ENCODE results near the gene FAM20B.

DNA sequence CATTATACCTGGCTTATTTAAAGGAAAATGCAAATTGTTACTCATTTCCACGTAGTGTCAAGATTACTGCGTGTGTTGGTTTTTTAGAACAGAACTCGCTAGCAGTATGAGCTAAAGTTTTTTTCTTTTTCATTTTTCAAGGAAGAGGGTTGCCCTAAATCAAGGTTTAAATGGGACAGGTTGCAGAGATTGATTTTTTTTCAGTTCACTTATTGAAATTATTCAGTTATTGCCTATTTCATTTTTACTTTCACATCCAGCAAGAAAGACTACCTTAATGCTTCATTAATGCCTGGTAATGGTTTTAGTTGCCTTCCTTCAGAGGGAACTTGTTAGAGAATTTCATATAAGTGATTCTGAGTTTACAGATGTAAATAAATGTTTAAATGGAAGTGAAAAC, 5.6 kb downstream of the FAM20B start:
- TF ChIP-seq POLR2A (IDR thresholded peaks at IDR 0.05): no peak
- TF ChIP-seq, protein P1, sequence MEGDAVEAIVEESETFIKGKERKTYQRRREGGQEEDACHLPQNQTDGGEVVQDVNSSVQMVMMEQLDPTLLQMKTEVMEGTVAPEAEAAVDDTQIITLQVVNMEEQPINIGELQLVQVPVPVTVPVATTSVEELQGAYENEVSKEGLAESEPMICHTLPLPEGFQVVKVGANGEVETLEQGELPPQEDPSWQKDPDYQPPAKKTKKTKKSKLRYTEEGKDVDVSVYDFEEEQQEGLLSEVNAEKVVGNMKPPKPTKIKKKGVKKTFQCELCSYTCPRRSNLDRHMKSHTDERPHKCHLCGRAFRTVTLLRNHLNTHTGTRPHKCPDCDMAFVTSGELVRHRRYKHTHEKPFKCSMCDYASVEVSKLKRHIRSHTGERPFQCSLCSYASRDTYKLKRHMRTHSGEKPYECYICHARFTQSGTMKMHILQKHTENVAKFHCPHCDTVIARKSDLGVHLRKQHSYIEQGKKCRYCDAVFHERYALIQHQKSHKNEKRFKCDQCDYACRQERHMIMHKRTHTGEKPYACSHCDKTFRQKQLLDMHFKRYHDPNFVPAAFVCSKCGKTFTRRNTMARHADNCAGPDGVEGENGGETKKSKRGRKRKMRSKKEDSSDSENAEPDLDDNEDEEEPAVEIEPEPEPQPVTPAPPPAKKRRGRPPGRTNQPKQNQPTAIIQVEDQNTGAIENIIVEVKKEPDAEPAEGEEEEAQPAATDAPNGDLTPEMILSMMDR (IDR thresholded peaks at IDR 0.05): no peak
